Heart right ventricle (tissue), 16 donors: ENCODE measurements around the gene SGCB. TPM values are rescaled to one million over a fixed set of nuclear protein-coding genes. Genes with fewer than 3 reads are reported as not detected.

ENCODE experiments used
- ATAC-seq, 8 donors: fragments of 200-7000 bp; cut with Tn5 transposase; one replicate each; pipeline ENCODE4 v1.9.1; 2020; ENCODE audit warnings: mild to moderate bottlenecking in 8 of 8, moderate library complexity in 8 of 8, moderate number of reproducible peaks in 1 of 8
- DNase-seq, 2 donors: peaks; one replicate each; pipeline ENCODE4 v3.0.0-alpha.2; 2020
- H3K27ac ChIP-seq, 10 donors: fragments of 200-600 bp; sonication (generic) in 2 of 10; one replicate each; pipeline versions ENCODE4 v1.5.0 to v1.8.0; 2020 to 2022; ENCODE audit warnings: mild to moderate bottlenecking in 3 of 10
- H3K27me3 ChIP-seq, 7 donors: fragments of 200-600 bp; one replicate each; pipeline ENCODE4 v1.8.0; 2021 to 2022; ENCODE audit warnings: mild to moderate bottlenecking in 2 of 7
- H3K36me3 ChIP-seq, 9 donors: fragments of 200-600 bp; sonication (generic) in 1 of 9; one replicate each; pipeline versions ENCODE4 v1.5.0 to v1.8.0; 2020 to 2022; ENCODE audit warnings: mild to moderate bottlenecking in 2 of 9
- H3K4me1 ChIP-seq, 9 donors: fragments of 200-600 bp; sonication (generic) in 1 of 9; one replicate each; pipeline versions ENCODE4 v1.5.0 to v1.8.0; 2020 to 2022; ENCODE audit warnings: mild to moderate bottlenecking in 4 of 9
- H3K4me3 ChIP-seq, 10 donors: fragments of 200-600 bp; sonication (generic) in 2 of 10; one replicate each; pipeline versions ENCODE4 v1.5.0 to v1.8.0; 2020 to 2022; ENCODE audit warnings: mild to moderate bottlenecking in 7 of 10, moderate library complexity in 2 of 10
- H3K9me3 ChIP-seq, 11 donors: fragments of 200-600 bp in 10 of 11; sonication (generic) in 2 of 11; one replicate each; pipeline versions ENCODE4 v1.5.0 to v1.8.0; 2013 to 2022; ENCODE audit warnings: mild to moderate bottlenecking in 2 of 11, control low read depth in 1 of 11, moderate library complexity in 1 of 11
- WGBS, 2 donors: extraction: QIAGEN DNeasy Blood & Tissue Kit; methylation state at CpG; one replicate each; pipeline ENCODE4 v1.1.7; 2013; ENCODE audit warnings: inconsistent platforms in 1 of 2; 5-methylcytosine and 5-hydroxymethylcytosine counted together
- intact Hi-C, 10 donors: fragments of 100-400 bp; cut with DNase I; formaldehyde crosslinking; loops; one replicate each; pipeline versions ENCODE4 v1.11.1 to v1.14.2; 2022
- polyA plus RNA-seq, 2 donors: library from polyadenylated mRNA; stranded (reverse); fragments of 200-250 nt; gene quantifications; one replicate each; pipeline ENCODE4 v1.2.3, GENCODE V29; 2013
- total RNA-seq, 10 donors: library from RNA; stranded (reverse); fragmentation: NEBNext Ultra II Directional in 3 of 10; extraction: Animal tissue kit (Norgen Biotek cat#: 25700) in 3 of 10; gene quantifications; one replicate each; pipeline versions ENCODE4 v1.2.1 to v1.2.4, GENCODE V29; 2021 to 2023
- TF ChIP-seq, protein P1 (sequence below), 9 donors: fragments of 200-600 bp; sonication (generic) in 2 of 9; IDR thresholded peaks; one replicate each; pipeline versions ENCODE4 v1.5.0 to v1.8.0; 2021 to 2022; ENCODE audit warnings: antibody characterized with exemption in 9 of 9, mild to moderate bottlenecking in 5 of 9, moderate library complexity in 1 of 9
- donor health status: Arrhythmogenic right ventricular cardiomyopathy.
- donor health status: ischemic (EF 13 %, LVEDD 7.1; RV severe dilation, severe dysfunction).
- donor health status: healthy with polysubstance abuse.
- donor health status: DM: no; HTN: yes; CAD: no.
- donor health status: DM: no; HTN: no; CAD: no.
- donor health status: ischemic (EF 25% LVEDD 6.9; RV normal size, moderate dysfunction).
- donor health status: ischemic (EF 25% LVEDD 5.7; RV mildly dilated, moderate dysfunction).
- donor health status: healthy.
- donor health status: DM: yes; HTN: yes; CAD: no.
- donor health status: Ischemic cardiomyopathy.
- donor health status: ischemic (EF 35%, LVEDD 5.7; RV mildly dilated, moderate dysfunction).
- donor health status: nonischemic (EF 11% LVEDD 7.7; RV severe dilation, severe dysfunction).
- donor health status: DM: yes; HTN: yes; CAD: no.
- donor health status: PGD.
- donor health status: ischemic (EF 29% LVEDD 5.4; RV normal size, mild dysfunction).
- donor health status: nonischemic (EF 23%, LVEDD 6.1; RV moderate dilation, normal function).

The SGCB gene
- total and polyA plus RNA-seq, 12 donors = 14.3 to 124 (median 89.4) TPM

DNA sequence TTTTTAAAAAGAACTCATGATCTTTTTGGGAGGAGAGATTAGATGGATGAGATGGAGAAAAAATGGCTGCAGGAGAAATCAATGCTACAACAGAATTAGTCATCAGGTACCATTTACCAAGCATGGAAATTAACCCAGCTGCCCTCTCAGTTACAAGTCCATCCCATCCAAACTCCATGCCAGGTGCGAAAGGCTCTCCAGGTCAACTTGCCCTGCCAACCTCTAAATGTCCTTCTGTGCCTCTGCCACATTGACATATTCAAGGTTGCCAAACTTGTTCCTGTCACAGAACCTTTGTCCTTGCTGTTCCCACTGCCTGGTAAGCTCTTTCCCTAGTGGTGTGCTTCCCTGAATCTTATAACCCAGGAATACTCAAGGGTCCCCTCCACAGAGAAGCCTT, 20.2 kb upstream of the SGCB start:
- Histone ChIP-seq H3K4me1 (peaks cover 0 to 20% (median 11%) of the 10 kb centered on the region in 9 donors), H3K27ac (no peak overlapping the region), H3K27me3 (peaks cover 0 to 17% (median 0%) of the 10 kb centered on the region in 7 donors), H3K36me3 (peaks cover 0 to 6% (median 0%) of the 10 kb centered on the region in 9 donors), H3K4me3 (no peak overlapping the region), H3K9me3 (no peaks in the 10 kb centered on the region)
- intact Hi-C loops = no loop called here
- no peak for DNase-seq
- WGBS, 2 donors = 91 to 95% methylated on average over 1 of the region's 1 CpG
- ATAC-seq = no peak
- TF ChIP-seq, protein P1, sequence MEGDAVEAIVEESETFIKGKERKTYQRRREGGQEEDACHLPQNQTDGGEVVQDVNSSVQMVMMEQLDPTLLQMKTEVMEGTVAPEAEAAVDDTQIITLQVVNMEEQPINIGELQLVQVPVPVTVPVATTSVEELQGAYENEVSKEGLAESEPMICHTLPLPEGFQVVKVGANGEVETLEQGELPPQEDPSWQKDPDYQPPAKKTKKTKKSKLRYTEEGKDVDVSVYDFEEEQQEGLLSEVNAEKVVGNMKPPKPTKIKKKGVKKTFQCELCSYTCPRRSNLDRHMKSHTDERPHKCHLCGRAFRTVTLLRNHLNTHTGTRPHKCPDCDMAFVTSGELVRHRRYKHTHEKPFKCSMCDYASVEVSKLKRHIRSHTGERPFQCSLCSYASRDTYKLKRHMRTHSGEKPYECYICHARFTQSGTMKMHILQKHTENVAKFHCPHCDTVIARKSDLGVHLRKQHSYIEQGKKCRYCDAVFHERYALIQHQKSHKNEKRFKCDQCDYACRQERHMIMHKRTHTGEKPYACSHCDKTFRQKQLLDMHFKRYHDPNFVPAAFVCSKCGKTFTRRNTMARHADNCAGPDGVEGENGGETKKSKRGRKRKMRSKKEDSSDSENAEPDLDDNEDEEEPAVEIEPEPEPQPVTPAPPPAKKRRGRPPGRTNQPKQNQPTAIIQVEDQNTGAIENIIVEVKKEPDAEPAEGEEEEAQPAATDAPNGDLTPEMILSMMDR (IDR thresholded peaks at IDR 0.05) = no peak

- Histone ChIP-seq H3K27me3 (peaks cover 0 to 28% (median 0%) of the 10 kb centered on the region in 7 donors), H3K27ac (no peak overlapping the region), H3K36me3 (peaks cover 0 to 6% (median 0%) of the 10 kb centered on the region in 9 donors), H3K9me3 (no peaks in the 10 kb centered on the region), H3K4me3 (no peak overlapping the region), H3K4me1 (peaks cover 0 to 29% (median 21%) of the 10 kb centered on the region in 9 donors)
- TF ChIP-seq, protein P1 (IDR thresholded peaks at IDR 0.05) = no peak
- no peak for DNase-seq
- ATAC-seq = no peak
- intact Hi-C loops = no loop called here
Observed at GRCh38 chr4:52057196-52057595, 19.1 kb upstream of the SGCB start.

GRCh38 chr4:52054254-52054653, 16.2 kb upstream of the SGCB start:
- peaks cover 0 to 57% (median 4%) of the 10 kb centered on the region in 7 donors for H3K27me3 ChIP-seq
- no peaks in the 10 kb centered on the region for H3K36me3 ChIP-seq
- intact Hi-C loops = no loop called here
- 96 to 97% methylated on average over 3 of the region's 3 CpGs for WGBS, 2 donors
- ATAC-seq (no peak), DNase-seq (no peak)
- peaks cover 0 to 32% (median 23%) of the 10 kb centered on the region in 9 donors for H3K4me1 ChIP-seq
- TF ChIP-seq, protein P1 (IDR thresholded peaks at IDR 0.05) = no peak
- H3K27ac ChIP-seq = no peak overlapping the region
- no peaks in the 10 kb centered on the region for H3K9me3 ChIP-seq
- no peak overlapping the region for H3K4me3 ChIP-seq

GRCh38 chr4:52052475-52052780, 14.3 kb upstream of the SGCB start:
- 26 to 27% methylated on average over 7 of the region's 7 CpGs for WGBS, 2 donors
- Histone ChIP-seq H3K9me3 (no peaks in the 10 kb centered on the region), H3K27ac (peak overlapping the region in 6 of 10 donors; percentile 32 to 84 (median 76)), H3K4me3 (peak overlapping the region; percentile 40 to 78 (median 61)), H3K27me3 (peaks cover 0 to 72% (median 9%) of the 10 kb centered on the region in 7 donors), H3K36me3 (no peaks in the 10 kb centered on the region), H3K4me1 (peaks cover 0 to 21% (median 12%) of the 10 kb centered on the region in 9 donors)
- DNase-seq = peak in 1 of 2 donors; percentile 44
- intact Hi-C loops = no loop called here
- TF ChIP-seq, protein P1 (IDR thresholded peaks at IDR 0.05) = no peak
- peak in 7 of 8 donors; percentile 19 to 78 (median 74) for ATAC-seq
